HEK293 (cell line): ENCODE data around the gene KPNA5.
"Not testable (repeated sequence)": the region's sequence is repeated elsewhere in the genome, so short reads cannot be mapped to it uniquely, and the experiment has no call there.

ENCODE experiments used
- CTCF ChIA-PET: fragments of 350-600 bp; formaldehyde crosslinking; extraction: SDS; loops from one replicate; lab custom pipeline; 2021; ENCODE audit warnings: antibody characterized with exemption; lab: Yijun Ruan, JAX
- POLR2A ChIA-PET: fragments of 300-600 bp; formaldehyde crosslinking; extraction: SDS; loops from one replicate; lab custom pipeline; 2020; ENCODE audit warnings: antibody characterized with exemption, inconsistent platforms; lab: Yijun Ruan, JAX
- H3K27ac ChIP-seq: fragments of 200-500 bp; sonication (Bioruptor generic); 2 replicates; pipeline ENCODE4 v1.5.1; 2014; ENCODE audit warnings: low read depth, low read length, control low read depth, inconsistent platforms; ENCODE audit errors: extremely low read depth
- H3K36me3 ChIP-seq, 2 experiments: fragments of 200-500 bp in 1 of 2; sonication (Bioruptor generic) in 1 of 2; 1 replicate in 1 of 2; 2 replicates in 1 of 2; pipeline ENCODE4 v1.5.1; 2014 to 2017; ENCODE audit warnings: inconsistent platforms in 2 of 2, low read length in 2 of 2; ENCODE audit not compliant: control insufficient read depth in 2 of 2, insufficient read depth in 1 of 2
- H3K4me1 ChIP-seq: fragments of 200-500 bp; sonication (Bioruptor generic); 2 replicates; pipeline ENCODE4 v1.5.1; 2014; ENCODE audit warnings: mild to moderate bottlenecking, low read length, inconsistent platforms; ENCODE audit not compliant: control insufficient read depth, insufficient read depth
- H3K4me3 ChIP-seq: 2 replicates; pipeline ENCODE4 v1.5.1; 2011; ENCODE audit warnings: low read depth, mild to moderate bottlenecking, control low read depth, low read length, moderate library complexity
- H3K9me3 ChIP-seq: fragments of 200-500 bp; sonication (Bioruptor generic); 2 replicates; pipeline ENCODE4 v1.5.1; 2014; ENCODE audit warnings: low read depth, low read length, inconsistent platforms; ENCODE audit not compliant: control insufficient read depth, insufficient read depth
- HOXD13 ChIP-seq: sonication (generic); formaldehyde crosslinking; IDR thresholded peaks from 2 replicates; pipeline ENCODE4 v1.8.0; 2022; ENCODE audit warnings: missing genetic modification reagents, borderline replicate concordance
- IKZF3 ChIP-seq: fragments of 450-650 bp; IDR thresholded peaks from 2 replicates; pipeline ENCODE4 v1.5.0; 2018; ENCODE audit warnings: missing biosample characterization, mild to moderate bottlenecking, missing genetic modification characterization, moderate library complexity
- OVOL3 ChIP-seq: fragments of 450-650 bp; formaldehyde crosslinking; IDR thresholded peaks from 2 replicates; pipeline ENCODE4 v1.5.1; 2016; ENCODE audit warnings: missing biosample characterization, missing genetic modification characterization
- PRDM10 ChIP-seq: fragments of 450-650 bp; formaldehyde crosslinking; IDR thresholded peaks from 2 replicates; pipeline ENCODE4 v1.5.1; 2016; ENCODE audit warnings: missing biosample characterization, missing genetic modification characterization
- PRDM2 ChIP-seq: fragments of 450-650 bp; formaldehyde crosslinking; IDR thresholded peaks from 2 replicates; pipeline ENCODE4 v1.5.1; 2016; ENCODE audit warnings: missing biosample characterization, missing genetic modification characterization, borderline replicate concordance
- RBAK ChIP-seq: fragments of 450-650 bp; formaldehyde crosslinking; IDR thresholded peaks from 2 replicates; pipeline ENCODE4 v1.5.1; 2016; ENCODE audit warnings: missing biosample characterization, missing genetic modification characterization
- SCRT2 ChIP-seq: fragments of 450-650 bp; formaldehyde crosslinking; IDR thresholded peaks from 2 replicates; pipeline ENCODE4 v1.5.1; 2016; ENCODE audit warnings: missing biosample characterization, missing genetic modification characterization
- YY1 ChIP-seq: fragments of 450-650 bp; formaldehyde crosslinking; IDR thresholded peaks from 2 replicates; pipeline ENCODE4 v1.5.1; 2018; ENCODE audit warnings: missing biosample characterization, missing genetic modification characterization
- YY2 ChIP-seq: fragments of 450-650 bp; formaldehyde crosslinking; IDR thresholded peaks from 2 replicates; pipeline ENCODE4 v1.5.1; 2016; ENCODE audit warnings: missing biosample characterization, missing genetic modification characterization
- ZBTB17 ChIP-seq: fragments of 450-650 bp; formaldehyde crosslinking; IDR thresholded peaks from 2 replicates; pipeline ENCODE4 v1.5.1; 2016; ENCODE audit warnings: missing biosample characterization, missing genetic modification characterization
- ZFHX2 ChIP-seq: fragments of 450-650 bp; formaldehyde crosslinking; conservative IDR thresholded peaks from 2 replicates; pipeline ENCODE4 v1.5.1; 2016; ENCODE audit warnings: missing biosample characterization, missing genetic modification characterization
- ZFP41 ChIP-seq: fragments of 450-650 bp; formaldehyde crosslinking; IDR thresholded peaks from 2 replicates; pipeline ENCODE4 v1.5.1; 2016; ENCODE audit warnings: missing biosample characterization, missing genetic modification characterization, borderline replicate concordance
- ZNF146 ChIP-seq: fragments of 450-650 bp; formaldehyde crosslinking; IDR thresholded peaks from 2 replicates; pipeline ENCODE4 v1.5.1; 2016; ENCODE audit warnings: missing biosample characterization, missing genetic modification characterization
- ZNF175 ChIP-seq: fragments of 450-650 bp; formaldehyde crosslinking; IDR thresholded peaks from 2 replicates; pipeline ENCODE4 v1.5.1; 2016; ENCODE audit warnings: missing biosample characterization, missing genetic modification characterization
- ZNF335 ChIP-seq: fragments of 450-650 bp; formaldehyde crosslinking; conservative IDR thresholded peaks from 2 replicates; pipeline ENCODE4 v1.5.1; 2016; ENCODE audit warnings: missing biosample characterization, missing genetic modification characterization
- ZNF362 ChIP-seq: fragments of 450-650 bp; formaldehyde crosslinking; IDR thresholded peaks from 2 replicates; pipeline ENCODE4 v1.5.1; 2016; ENCODE audit warnings: missing biosample characterization, missing genetic modification characterization
- ZNF621 ChIP-seq: fragments of 450-650 bp; formaldehyde crosslinking; IDR thresholded peaks from 2 replicates; pipeline ENCODE4 v1.5.1; 2017; ENCODE audit warnings: missing biosample characterization, missing genetic modification characterization
- ZSCAN5A ChIP-seq: fragments of 450-650 bp; formaldehyde crosslinking; IDR thresholded peaks from 2 replicates; pipeline ENCODE4 v1.5.1; 2016; ENCODE audit warnings: missing biosample characterization, missing genetic modification characterization

The KPNA5 gene

GRCh38 chr6:116664169-116664568 lies 16.8 kb upstream of the KPNA5 start:
- H3K27ac ChIP-seq, H3K9me3 ChIP-seq, H3K4me3 ChIP-seq, POLR2A ChIA-PET, H3K4me1 ChIP-seq: not testable (repeated sequence)
- peak; percentile 38; the same call in 1 of the 2 replicates for TF ChIP-seq PRDM10 (tag by site-specific recombination)
- H3K36me3 ChIP-seq, result peaks cover 0 to 11% of the 10 kb centered on the region in 2 experiments; a peak in 2 of 3 replicates
- CTCF ChIA-PET, result interaction anchor here (1.1 to 1.4 kb wide), 3 partner anchors 8 to 18 kb away, joined by 3 to 4 read pairs (median 4); no protein-coding TSS in a partner anchor

GRCh38 chr6:116665464-116665863 lies 15.5 kb upstream of the KPNA5 start:
- peaks cover 0 to 5% of the 10 kb centered on the region in 2 experiments; a peak in 2 of 3 replicates for H3K36me3 ChIP-seq
- CTCF ChIA-PET, result interaction anchor here (0.6 to 1.7 kb wide), 6 partner anchors 19 to 378 kb away, joined by 3 to 4 read pairs (median 3); no protein-coding TSS in a partner anchor
- TF ChIP-seq IKZF3, result no peak
- peak; percentile 82 for TF ChIP-seq ZBTB17 (tag by site-specific recombination)
- no peak for TF ChIP-seq PRDM2
- no peak for TF ChIP-seq SCRT2 (tag by site-specific recombination)
- TF ChIP-seq OVOL3 (tag by site-specific recombination), result no peak
- TF ChIP-seq HOXD13, result no peak
- no peak for TF ChIP-seq YY2
- TF ChIP-seq ZNF146 (tag by site-specific recombination), result no peak
- TF ChIP-seq ZFP41 (tag by site-specific recombination), result no peak
- no peak for TF ChIP-seq ZSCAN5A (tag by site-specific recombination)
- no peak for TF ChIP-seq ZFHX2
- TF ChIP-seq ZNF621 (tag by site-specific recombination), result no peak
- TF ChIP-seq ZNF175 (tag by site-specific recombination), result no peak
- TF ChIP-seq RBAK, result no peak
- no peak; the same call in 1 of the 2 replicates for TF ChIP-seq ZNF335 (tag by site-specific recombination)
- TF ChIP-seq ZNF362 (tag by site-specific recombination), result peak; percentile 70
- no peak for TF ChIP-seq YY1 (tag by site-specific recombination)
- H3K9me3 ChIP-seq, result no peaks in the 10 kb centered on the region
- POLR2A ChIA-PET, result interaction anchor here (0.6 to 1.2 kb wide), 3 partner anchors 14 to 94 kb away, joined by 3 to 5 read pairs (median 4); partner anchors contain the start of gene RWDD1
- H3K4me3 ChIP-seq, result peak overlapping the region; percentile 2
- peaks cover 7% of the 10 kb centered on the region for H3K4me1 ChIP-seq
- no peak overlapping the region for H3K27ac ChIP-seq
